Measurements from ENCODE around the gene PRDM16.

DNA sequence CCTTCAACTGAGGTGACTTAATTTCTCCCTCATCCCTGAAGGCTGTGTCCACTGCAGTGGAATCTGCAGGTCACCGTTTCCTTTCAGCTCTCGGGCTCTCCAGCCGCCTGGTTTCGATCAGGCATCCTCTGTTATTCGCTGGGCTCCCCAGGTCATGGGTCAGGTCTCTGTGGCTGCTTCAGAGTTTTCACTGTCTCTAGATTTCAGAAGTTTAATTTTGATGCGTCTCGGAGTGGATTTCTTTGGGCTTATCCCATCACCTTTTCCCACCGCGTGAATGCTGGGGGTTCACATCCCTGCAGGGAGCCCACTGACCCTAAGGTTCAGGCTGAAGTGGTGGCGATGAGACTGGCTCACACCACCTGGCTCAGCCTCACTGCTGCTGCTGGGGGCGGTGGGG, 44.4 kb upstream of the PRDM16 start:
- TF ChIP-seq, protein P1, sequence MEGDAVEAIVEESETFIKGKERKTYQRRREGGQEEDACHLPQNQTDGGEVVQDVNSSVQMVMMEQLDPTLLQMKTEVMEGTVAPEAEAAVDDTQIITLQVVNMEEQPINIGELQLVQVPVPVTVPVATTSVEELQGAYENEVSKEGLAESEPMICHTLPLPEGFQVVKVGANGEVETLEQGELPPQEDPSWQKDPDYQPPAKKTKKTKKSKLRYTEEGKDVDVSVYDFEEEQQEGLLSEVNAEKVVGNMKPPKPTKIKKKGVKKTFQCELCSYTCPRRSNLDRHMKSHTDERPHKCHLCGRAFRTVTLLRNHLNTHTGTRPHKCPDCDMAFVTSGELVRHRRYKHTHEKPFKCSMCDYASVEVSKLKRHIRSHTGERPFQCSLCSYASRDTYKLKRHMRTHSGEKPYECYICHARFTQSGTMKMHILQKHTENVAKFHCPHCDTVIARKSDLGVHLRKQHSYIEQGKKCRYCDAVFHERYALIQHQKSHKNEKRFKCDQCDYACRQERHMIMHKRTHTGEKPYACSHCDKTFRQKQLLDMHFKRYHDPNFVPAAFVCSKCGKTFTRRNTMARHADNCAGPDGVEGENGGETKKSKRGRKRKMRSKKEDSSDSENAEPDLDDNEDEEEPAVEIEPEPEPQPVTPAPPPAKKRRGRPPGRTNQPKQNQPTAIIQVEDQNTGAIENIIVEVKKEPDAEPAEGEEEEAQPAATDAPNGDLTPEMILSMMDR (conservative IDR thresholded peaks at IDR 0.05; ENCODE audit: low read depth, low read length) = no peak
- TF ChIP-seq POLR2A (IDR thresholded peaks at IDR 0.05; ENCODE audit: low read depth, low read length) = no peak
- TF ChIP-seq CEBPB (IDR thresholded peaks at IDR 0.05; ENCODE audit: low read depth, low read length) = no peak
- no peak for TF ChIP-seq ELK1 (IDR thresholded peaks at IDR 0.05; ENCODE audit: borderline replicate concordance, low read depth, low read length)
- TF ChIP-seq BHLHE40 (IDR thresholded peaks at IDR 0.05; ENCODE audit: low read depth, low read length) = no peak
- TF ChIP-seq RCOR1 (IDR thresholded peaks at IDR 0.05; ENCODE audit: insufficient replicate concordance, low read length) = no peak
- TF ChIP-seq MAZ (IDR thresholded peaks at IDR 0.05; ENCODE audit: borderline replicate concordance, low read depth, low read length) = no peak
- TF ChIP-seq, protein P2, sequence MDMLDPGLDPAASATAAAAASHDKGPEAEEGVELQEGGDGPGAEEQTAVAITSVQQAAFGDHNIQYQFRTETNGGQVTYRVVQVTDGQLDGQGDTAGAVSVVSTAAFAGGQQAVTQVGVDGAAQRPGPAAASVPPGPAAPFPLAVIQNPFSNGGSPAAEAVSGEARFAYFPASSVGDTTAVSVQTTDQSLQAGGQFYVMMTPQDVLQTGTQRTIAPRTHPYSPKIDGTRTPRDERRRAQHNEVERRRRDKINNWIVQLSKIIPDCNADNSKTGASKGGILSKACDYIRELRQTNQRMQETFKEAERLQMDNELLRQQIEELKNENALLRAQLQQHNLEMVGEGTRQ (IDR thresholded peaks at IDR 0.05; ENCODE audit: low read depth, low read length) = no peak
- TF ChIP-seq RFX5 (IDR thresholded peaks at IDR 0.05; ENCODE audit: low read depth, low read length) = no peak
- TF ChIP-seq RAD21 (IDR thresholded peaks at IDR 0.05; ENCODE audit: low read length) = no peak
- TF ChIP-seq MXI1 (IDR thresholded peaks at IDR 0.05; ENCODE audit: borderline replicate concordance, low read depth, low read length) = no peak
- TF ChIP-seq SMC3 (IDR thresholded peaks at IDR 0.05; ENCODE audit: low read depth, low read length) = no peak
- no peak for TF ChIP-seq MAFK (IDR thresholded peaks at IDR 0.05; ENCODE audit: low read depth, low read length)
